HEK293 (cell line): ENCODE measurements around the gene SCNN1A.

Source experiments
- KLF10 ChIP-seq: fragments of 450-650 bp; IDR thresholded peaks from 2 replicates; pipeline ENCODE4 v1.5.1; 2018; ENCODE audit warnings: missing biosample characterization, mild to moderate bottlenecking, missing genetic modification characterization
- ZNF169 ChIP-seq: fragments of 450-650 bp; formaldehyde crosslinking; IDR thresholded peaks from 2 replicates; pipeline ENCODE4 v1.5.1; 2016; ENCODE audit warnings: missing biosample characterization, missing genetic modification characterization
- TF ChIP-seq, protein P1 (sequence below): fragments of 450-650 bp; formaldehyde crosslinking; IDR thresholded peaks from 2 replicates; pipeline ENCODE4 v1.5.1; 2016; ENCODE audit warnings: missing biosample characterization, missing genetic modification characterization

DNA sequence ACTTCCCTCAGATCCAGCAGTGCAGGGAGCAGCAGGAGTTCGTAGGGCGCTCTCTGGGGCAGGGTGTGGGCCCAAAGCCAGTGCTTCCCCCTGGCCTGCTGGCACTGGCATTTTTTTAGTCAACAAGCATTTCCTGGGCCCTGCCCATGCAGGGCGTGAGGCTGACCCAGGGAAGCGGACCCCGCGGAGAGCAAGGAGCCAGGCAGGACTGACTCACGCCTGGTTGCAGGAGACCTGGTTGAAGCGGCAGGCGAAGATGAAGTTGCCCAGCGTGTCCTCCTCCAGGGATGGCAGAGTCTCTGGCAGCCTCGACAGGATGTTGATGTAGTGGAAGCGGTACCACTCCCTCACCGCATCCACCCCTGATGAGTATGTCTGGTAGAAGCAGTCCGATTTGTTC lies 13.5 kb downstream of the SCNN1A start:
- TF ChIP-seq, protein P1, sequence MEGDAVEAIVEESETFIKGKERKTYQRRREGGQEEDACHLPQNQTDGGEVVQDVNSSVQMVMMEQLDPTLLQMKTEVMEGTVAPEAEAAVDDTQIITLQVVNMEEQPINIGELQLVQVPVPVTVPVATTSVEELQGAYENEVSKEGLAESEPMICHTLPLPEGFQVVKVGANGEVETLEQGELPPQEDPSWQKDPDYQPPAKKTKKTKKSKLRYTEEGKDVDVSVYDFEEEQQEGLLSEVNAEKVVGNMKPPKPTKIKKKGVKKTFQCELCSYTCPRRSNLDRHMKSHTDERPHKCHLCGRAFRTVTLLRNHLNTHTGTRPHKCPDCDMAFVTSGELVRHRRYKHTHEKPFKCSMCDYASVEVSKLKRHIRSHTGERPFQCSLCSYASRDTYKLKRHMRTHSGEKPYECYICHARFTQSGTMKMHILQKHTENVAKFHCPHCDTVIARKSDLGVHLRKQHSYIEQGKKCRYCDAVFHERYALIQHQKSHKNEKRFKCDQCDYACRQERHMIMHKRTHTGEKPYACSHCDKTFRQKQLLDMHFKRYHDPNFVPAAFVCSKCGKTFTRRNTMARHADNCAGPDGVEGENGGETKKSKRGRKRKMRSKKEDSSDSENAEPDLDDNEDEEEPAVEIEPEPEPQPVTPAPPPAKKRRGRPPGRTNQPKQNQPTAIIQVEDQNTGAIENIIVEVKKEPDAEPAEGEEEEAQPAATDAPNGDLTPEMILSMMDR: no peak
- TF ChIP-seq KLF10 (tag by site-specific recombination): no peak
- no peak for TF ChIP-seq ZNF169 (tag by site-specific recombination)
